Measurements from ENCODE around the gene STARD5. TPM values are rescaled to one million over a fixed set of nuclear protein-coding genes. Genes with fewer than 3 reads are reported as not detected.

Gene STARD5
- total RNA-seq, 6 experiments from 2014 or later = 2.7 to 4.0 (median 3.6) TPM

- H3K9me3 Mint-ChIP-seq = no peaks in the 10 kb centered on the region
- peaks cover 4% of the 10 kb centered on the region for H3K4me1 Mint-ChIP-seq (ENCODE audit: low read depth)
These were observed 31.9 kb downstream of the STARD5 start for GRCh38 chr15:81291916-81292522.

DNA sequence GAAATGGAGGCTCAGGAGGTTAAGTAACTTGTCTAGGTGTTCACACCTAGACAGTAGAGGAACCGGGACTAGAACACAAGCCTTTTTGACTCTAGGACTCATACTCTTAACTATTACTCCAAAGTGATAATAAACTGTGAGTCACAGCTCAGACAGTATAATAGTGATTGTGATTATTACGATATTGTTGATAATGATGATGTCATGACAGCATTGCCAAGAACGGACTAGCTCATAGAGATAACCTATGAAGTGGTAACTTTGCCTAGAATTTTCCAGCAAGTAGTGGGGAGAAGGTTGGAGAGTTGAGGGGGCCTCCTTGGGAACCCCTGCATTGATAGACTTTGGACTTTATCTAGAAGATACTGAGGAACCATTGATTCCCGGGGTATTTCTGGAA is 34.0 kb downstream of the STARD5 start:
- no peak for DNase-seq
- H3K4me3 Mint-ChIP-seq = no peak overlapping the region
- H3K36me3 Mint-ChIP-seq (ENCODE audit: low read depth) = no peaks in the 10 kb centered on the region
- TF ChIP-seq, protein P1, sequence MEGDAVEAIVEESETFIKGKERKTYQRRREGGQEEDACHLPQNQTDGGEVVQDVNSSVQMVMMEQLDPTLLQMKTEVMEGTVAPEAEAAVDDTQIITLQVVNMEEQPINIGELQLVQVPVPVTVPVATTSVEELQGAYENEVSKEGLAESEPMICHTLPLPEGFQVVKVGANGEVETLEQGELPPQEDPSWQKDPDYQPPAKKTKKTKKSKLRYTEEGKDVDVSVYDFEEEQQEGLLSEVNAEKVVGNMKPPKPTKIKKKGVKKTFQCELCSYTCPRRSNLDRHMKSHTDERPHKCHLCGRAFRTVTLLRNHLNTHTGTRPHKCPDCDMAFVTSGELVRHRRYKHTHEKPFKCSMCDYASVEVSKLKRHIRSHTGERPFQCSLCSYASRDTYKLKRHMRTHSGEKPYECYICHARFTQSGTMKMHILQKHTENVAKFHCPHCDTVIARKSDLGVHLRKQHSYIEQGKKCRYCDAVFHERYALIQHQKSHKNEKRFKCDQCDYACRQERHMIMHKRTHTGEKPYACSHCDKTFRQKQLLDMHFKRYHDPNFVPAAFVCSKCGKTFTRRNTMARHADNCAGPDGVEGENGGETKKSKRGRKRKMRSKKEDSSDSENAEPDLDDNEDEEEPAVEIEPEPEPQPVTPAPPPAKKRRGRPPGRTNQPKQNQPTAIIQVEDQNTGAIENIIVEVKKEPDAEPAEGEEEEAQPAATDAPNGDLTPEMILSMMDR (IDR thresholded peaks at IDR 0.05) = no peak
- H3K27me3 Mint-ChIP-seq (ENCODE audit: insufficient read depth) = peaks cover 29% of the 10 kb centered on the region
- H3K9me3 Mint-ChIP-seq = no peaks in the 10 kb centered on the region
- H3K27ac Mint-ChIP-seq = no peak overlapping the region
- H3K4me1 Mint-ChIP-seq (ENCODE audit: low read depth) = no peaks in the 10 kb centered on the region

More at GRCh38 chr15:81291916-81292522, 31.9 kb downstream of the STARD5 start:
- TF ChIP-seq, protein P1 (IDR thresholded peaks at IDR 0.05) = no peak
- no peak for DNase-seq
- no peaks in the 10 kb centered on the region for H3K36me3 Mint-ChIP-seq (ENCODE audit: low read depth)
- no peak overlapping the region for H3K27ac Mint-ChIP-seq
- peaks cover 25% of the 10 kb centered on the region for H3K27me3 Mint-ChIP-seq (ENCODE audit: insufficient read depth)
- no peak overlapping the region for H3K4me3 Mint-ChIP-seq

DNA sequence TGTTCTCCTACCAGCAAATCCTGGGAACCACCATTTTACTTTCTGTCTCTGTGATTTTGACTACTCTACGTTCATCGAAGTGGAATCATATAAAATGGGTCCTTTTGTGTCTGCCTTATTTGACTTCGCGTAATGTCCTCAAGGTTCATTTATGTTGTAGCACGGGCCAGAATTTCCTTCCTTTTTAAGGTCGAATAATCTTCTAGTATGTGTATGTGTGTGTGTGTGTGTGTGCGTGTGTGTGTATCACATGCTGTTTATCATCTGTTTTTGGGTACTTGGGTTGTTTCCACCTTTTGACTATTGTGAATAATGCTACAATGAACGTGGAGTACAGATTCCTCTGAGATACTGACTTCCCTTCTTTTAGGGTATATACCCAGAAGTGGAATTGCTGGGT is 35.3 kb downstream of the STARD5 start:
- no peak overlapping the region for H3K27ac Mint-ChIP-seq
- H3K36me3 Mint-ChIP-seq (ENCODE audit: low read depth) = no peaks in the 10 kb centered on the region
- DNase-seq = no peak
- TF ChIP-seq, protein P1 (IDR thresholded peaks at IDR 0.05) = no peak
- H3K4me1 Mint-ChIP-seq (ENCODE audit: low read depth) = no peaks in the 10 kb centered on the region
- no peaks in the 10 kb centered on the region for H3K9me3 Mint-ChIP-seq
- no peak overlapping the region for H3K4me3 Mint-ChIP-seq
- peaks cover 24% of the 10 kb centered on the region for H3K27me3 Mint-ChIP-seq (ENCODE audit: insufficient read depth)

DNA sequence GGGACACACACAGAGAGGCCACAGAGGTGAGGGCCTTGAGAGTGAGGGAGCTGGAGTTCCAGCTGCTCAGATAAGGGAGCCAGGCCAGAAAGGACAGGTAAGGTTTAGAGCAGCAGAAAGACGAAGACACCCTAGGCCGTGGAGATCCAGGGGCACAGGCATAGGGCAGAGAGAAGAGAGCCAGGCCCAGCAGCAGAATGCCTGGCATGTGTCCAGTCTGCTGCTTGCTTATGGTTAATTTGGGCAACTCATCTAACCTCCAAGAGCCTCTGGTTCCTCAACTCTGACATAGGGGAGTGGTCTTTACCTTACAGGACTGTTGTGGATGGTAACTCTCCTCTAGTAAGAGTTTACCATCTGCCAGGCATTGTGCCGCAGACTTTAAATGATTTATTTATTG is 35.9 kb downstream of the STARD5 start:
- no peaks in the 10 kb centered on the region for H3K4me1 Mint-ChIP-seq (ENCODE audit: low read depth)
- DNase-seq = no peak
- no peaks in the 10 kb centered on the region for H3K36me3 Mint-ChIP-seq (ENCODE audit: low read depth)
- H3K9me3 Mint-ChIP-seq = no peaks in the 10 kb centered on the region
- H3K4me3 Mint-ChIP-seq = no peak overlapping the region
- TF ChIP-seq, protein P1 (IDR thresholded peaks at IDR 0.05) = no peak
- peaks cover 24% of the 10 kb centered on the region for H3K27me3 Mint-ChIP-seq (ENCODE audit: insufficient read depth)
- H3K27ac Mint-ChIP-seq = no peak overlapping the region

- Mint-ChIP-seq H3K36me3 (ENCODE audit: low read depth) (no peaks in the 10 kb centered on the region), H3K4me1 (ENCODE audit: low read depth) (no peaks in the 10 kb centered on the region), H3K27me3 (ENCODE audit: insufficient read depth) (peaks cover 19% of the 10 kb centered on the region), H3K27ac (no peak overlapping the region), H3K9me3 (no peaks in the 10 kb centered on the region), H3K4me3 (no peak overlapping the region)
- DNase-seq = no peak
- TF ChIP-seq, protein P1 (IDR thresholded peaks at IDR 0.05) = no peak
These were observed 37.3 kb downstream of the STARD5 start for GRCh38 chr15:81286621-81287121.

Measured in HFFc6 (cell line).